Activated gamma-delta T cell (primary cell): Measurements from ENCODE around the gene USP44.
"Not testable (repeated sequence)": the region's sequence is repeated elsewhere in the genome, so short reads cannot be mapped to it uniquely, and the experiment has no call there.

Experiments used
- DNase-seq: peaks from one replicate; lab custom pipeline; 2025; lab: John Stamatoyannopoulos, UW

USP44 gene

DNA sequence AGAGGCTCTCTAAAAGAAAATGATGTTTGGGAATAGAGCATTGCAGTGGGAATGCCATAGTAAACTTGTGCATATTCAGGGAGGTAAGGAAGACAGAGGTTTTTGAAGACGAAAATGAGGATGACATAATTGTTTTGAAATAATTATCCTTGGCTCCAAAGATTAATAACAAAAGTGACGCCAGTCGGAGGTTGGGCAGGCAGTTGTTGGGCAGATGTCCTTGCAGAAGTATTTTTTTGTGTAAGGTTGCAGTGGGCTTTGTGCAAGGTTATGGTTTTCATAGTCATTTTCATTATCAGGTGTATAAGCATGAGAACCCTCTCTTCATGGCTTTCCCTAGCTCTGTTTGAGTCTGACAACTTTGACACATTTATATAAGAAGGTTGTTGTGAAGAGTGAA, 42.0 kb downstream of the USP44 start:
- DNase-seq: no peak

GRCh38 chr12:95506707-95507523, 44.4 kb downstream of the USP44 start:
- DNase-seq: no peak

- DNase-seq: no peak
These were observed 46.2 kb downstream of the USP44 start for GRCh38 chr12:95505039-95505438.

GRCh38 chr12:95504140-95504539, 47.1 kb downstream of the USP44 start:
- no peak for DNase-seq

GRCh38 chr12:95499772-95500171, 51.5 kb downstream of the USP44 start:
- no peak for DNase-seq

DNA sequence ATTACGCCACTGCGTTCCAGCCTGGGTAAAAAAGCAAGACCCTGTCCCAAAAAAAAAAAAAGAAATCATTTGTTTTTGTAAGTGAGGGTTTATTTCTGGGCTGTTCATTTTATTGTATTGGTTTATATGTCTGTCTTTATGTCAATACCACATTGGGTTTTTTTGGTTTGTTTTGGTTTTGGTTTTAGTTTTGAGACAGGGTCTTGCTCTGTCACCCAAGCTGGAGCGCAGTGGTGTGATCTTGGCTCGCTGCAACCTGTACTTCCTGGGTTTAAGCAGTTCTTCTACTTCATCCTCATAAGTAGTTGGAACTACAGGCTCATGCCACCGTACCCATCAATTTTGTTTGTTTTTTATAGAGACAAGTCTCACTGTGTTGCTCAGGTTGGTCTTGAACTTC, 52.3 kb downstream of the USP44 start:
- DNase-seq: no peak

DNA sequence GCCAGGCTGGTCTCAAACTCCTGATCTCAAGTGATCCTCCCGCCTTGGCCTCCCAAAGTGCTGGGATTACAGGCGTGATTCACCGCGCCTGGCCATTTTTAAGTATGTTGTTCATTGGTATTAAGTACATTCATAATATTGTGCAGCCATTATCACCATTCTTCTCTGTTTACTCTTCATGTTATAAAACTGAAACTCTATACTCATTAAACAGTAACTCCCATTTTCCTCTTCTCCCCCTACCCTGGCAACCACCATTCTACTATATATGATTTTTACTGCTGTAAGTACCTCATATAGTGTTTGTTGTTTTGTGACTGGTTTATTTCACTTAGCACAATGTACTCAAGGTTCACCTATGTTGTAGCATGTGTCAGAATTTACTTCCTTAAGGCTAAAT, 54.2 kb downstream of the USP44 start:
- DNase-seq: no peak

DNA sequence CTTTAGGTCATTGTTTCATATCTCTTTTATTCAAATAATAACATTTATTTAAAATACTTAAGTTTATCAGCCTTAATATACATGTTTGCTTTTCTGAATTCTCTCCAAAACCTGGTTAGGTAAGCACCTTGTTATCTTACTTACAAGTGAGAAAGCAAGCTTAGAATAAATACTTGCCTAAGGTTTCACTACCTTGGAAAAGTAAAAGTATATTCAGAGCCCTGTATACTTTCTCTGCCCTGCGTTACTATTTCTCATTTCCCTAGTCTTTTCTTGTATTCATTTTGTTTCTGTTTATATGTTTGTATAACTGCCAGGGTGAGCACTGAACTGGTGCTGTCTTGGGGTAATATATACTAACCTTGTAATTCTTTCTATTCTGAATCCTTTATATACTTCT, 55.8 kb downstream of the USP44 start:
- no peak for DNase-seq

DNA sequence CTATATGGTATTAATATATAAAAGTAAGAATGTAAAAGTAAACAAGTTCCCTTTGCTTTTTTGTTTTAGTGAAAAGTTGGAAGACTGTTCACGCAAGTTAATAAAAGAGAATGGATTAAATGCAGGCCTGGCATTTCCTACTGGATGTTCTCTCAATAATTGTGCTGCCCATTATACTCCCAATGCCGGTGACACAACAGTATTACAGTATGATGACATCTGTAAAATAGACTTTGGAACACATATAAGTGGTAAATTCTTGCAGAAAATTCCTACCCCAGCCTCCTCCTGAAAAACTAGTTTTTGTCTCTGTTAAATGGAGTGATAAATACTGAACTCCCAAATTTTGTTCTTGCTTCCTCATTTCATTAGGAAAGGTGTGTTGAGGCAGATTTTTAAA, 56.4 kb downstream of the USP44 start:
- no peak for DNase-seq

DNA sequence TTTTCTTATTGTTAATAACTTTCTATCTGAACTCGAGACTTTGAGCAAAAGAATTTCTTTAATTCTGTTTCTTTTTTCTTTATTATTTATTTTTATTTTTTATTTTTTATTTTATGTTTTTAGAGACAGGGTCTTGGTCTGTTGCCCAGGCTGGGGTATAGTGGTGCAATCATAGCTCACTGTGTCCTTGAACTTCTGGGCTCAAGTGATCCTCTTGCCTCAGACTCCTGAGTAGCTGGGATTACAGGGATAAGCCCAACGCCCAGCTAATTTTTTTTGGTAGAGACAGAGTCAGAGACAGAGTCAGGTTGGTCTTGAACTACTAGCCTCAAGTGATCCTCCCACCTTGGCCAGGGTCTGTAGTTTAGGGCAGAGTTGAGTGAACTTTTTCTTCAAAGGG, 58.8 kb downstream of the USP44 start:
- DNase-seq: no peak

GRCh38 chr12:95487024-95487423, 64.3 kb downstream of the USP44 start:
- no peak for DNase-seq

- no peak for DNase-seq
These were observed 66.8 kb downstream of the USP44 start for GRCh38 chr12:95484524-95484923.

DNA sequence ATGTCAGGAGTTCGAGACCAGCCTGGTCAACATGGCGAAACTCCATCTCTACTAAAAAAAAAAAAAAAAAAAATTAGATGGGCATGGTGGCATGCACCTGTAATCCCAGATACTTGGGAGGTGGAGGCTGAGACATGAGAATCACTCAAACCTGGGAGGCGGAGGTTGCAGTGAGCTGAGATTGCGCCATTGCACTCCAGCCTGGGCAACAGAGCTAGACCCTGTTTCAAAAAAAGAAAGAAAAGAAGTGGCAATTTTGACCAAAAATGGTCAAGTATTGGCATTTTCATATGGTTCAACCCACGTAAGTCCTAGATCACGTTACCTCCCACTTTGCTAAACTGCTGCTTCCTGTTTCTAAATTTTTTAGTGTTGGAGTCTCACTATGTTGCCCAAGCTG, 68.7 kb downstream of the USP44 start:
- not testable (repeated sequence) for DNase-seq

DNA sequence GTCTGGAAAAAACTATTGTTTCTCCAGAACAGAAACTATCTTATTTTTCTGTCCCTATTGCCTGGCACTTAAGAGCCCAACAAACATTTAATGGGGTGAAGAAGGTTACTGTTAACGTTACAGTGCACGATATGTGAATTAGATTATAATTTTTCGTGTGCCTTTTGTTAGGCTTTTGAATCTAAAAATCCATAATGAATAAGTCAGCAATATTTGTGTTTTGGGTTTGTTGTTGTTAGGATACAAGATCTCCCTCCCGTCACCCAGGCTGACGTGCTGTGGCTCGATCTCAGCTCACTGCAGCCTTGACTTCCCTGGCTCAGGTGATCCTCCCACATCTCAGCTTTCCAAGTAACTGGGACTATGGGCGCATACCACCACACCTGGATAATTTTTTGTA, 69.4 kb downstream of the USP44 start:
- no peak for DNase-seq

DNA sequence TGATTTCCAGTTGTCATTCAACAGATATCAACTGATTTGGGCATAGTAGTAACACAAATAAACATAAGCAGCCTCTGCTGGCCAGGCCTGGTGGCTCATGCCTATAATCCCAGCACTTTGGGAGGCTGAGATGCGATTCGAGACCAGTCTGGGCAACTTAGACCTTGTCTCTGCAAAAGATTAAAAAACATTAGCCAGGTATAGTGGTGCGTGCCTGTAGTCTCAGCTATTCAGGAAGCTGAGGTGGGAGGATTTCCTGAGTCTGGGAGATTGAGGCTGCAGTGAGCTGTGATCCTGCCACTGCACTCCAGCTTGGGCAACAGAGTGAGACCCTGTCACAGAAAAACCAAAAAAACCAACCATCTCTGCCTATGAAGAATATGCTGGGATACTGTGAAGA, 70.2 kb downstream of the USP44 start:
- no peak for DNase-seq

GRCh38 chr12:95480230-95480629, 71.0 kb downstream of the USP44 start:
- no peak for DNase-seq

DNA sequence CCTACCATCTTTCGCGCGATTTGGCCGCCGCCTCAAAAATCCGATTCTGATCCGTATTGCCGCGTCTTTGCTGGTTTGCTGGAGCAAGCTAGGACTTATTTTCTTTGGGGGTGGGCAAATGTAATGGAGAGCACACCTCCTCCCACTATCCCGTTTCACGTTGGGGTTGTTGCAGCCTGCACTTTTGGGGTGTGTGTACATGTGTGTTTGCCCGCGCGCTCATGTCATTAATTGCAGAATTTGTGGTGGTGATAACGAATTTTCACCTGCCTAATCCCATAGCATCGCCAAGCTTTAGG, 76.7 kb downstream of the USP44 start:
- no peak for DNase-seq

- DNase-seq: peak; percentile 69
These were observed 77.2 kb downstream of the USP44 start, which contains the start of gene METAP2 for GRCh38 chr12:95473884-95474659. METAP2 (plus strand) TSS chr12:95474152; CDS start chr12:95474180, 28 bp downstream.

GRCh38 chr12:95473231-95473883, 77.9 kb downstream of the USP44 start:
- DNase-seq: no peak

DNA sequence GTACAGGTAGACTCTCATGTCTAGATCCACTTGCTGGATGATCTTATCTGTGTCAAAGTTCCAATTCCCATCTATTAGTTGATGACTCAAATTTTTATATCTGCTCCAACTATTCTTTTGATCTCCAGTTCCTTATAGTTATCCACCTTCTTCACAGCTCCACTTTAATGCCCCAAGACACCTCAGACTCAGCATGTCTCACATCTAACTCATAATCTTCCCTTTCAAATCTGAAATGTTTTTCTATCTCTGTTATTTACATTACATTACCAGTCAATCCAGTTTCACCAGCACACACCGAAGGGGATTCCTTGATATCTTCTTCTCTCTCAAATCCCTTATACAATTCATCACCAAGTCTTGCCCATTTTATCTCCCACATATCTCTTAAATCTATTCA, 81.0 kb downstream of the USP44 start:
- DNase-seq: no peak
